DMS153 treated with DMSO at 0.1 percent for 48 hours (cell line): Measurements from ENCODE around the gene DPP7.
"Not testable (repeated sequence)": the region's sequence is repeated elsewhere in the genome, so short reads cannot be mapped to it uniquely, and the experiment has no call there.

Experiments used
- DNase-seq: peaks from one replicate; lab custom pipeline; 2025; ENCODE audit not compliant: unreplicated experiment; lab: John Stamatoyannopoulos, UW

Gene DPP7

GRCh38 chr9:137075275-137075775 lies 39.2 kb downstream of the DPP7 start:
- DNase-seq = no peak

GRCh38 chr9:137074657-137075274 lies 39.8 kb downstream of the DPP7 start:
- no peak for DNase-seq

DNA sequence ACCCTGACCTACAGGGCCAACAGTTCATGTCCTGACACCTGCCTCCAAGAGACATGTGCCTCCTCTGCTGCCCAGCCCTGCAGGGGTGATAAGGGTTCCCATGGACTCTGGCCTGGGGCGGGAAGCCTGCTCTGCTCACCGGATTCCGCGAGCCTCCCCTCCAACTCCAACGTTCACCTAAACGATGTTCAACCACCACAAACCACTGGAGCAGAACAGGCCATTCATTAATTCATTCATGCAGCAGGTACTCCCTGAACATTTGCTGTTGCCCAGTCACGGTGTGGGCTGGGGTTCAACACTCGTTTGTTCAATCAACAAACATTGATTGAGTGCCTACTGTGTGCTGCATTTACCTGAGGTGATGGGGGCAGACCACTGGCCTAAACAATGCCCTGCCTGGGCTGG lies 40.5 kb downstream of the DPP7 start:
- DNase-seq = no peak

- DNase-seq = no peak
Measured at GRCh38 chr9:137071282-137071681, 43.3 kb downstream of the DPP7 start.

- peak; percentile 75 for DNase-seq
Measured at GRCh38 chr9:137070906-137071275, 43.6 kb downstream of the DPP7 start.

- peak; percentile 75 for DNase-seq
Measured at GRCh38 chr9:137070201-137070905, 44.2 kb downstream of the DPP7 start, which contains the start of gene SAPCD2. Gene SAPCD2, minus strand, starts transcription at chr9:137070557. Its CDS starts 97 bp downstream, at chr9:137070460.

GRCh38 chr9:137069508-137070091 lies 44.9 kb downstream of the DPP7 start:
- DNase-seq = no peak

- no peak for DNase-seq
Measured at GRCh38 chr9:137068539-137069507, 45.7 kb downstream of the DPP7 start.

GRCh38 chr9:137067860-137068538 lies 46.5 kb downstream of the DPP7 start:
- peak; percentile 73 for DNase-seq

DNA sequence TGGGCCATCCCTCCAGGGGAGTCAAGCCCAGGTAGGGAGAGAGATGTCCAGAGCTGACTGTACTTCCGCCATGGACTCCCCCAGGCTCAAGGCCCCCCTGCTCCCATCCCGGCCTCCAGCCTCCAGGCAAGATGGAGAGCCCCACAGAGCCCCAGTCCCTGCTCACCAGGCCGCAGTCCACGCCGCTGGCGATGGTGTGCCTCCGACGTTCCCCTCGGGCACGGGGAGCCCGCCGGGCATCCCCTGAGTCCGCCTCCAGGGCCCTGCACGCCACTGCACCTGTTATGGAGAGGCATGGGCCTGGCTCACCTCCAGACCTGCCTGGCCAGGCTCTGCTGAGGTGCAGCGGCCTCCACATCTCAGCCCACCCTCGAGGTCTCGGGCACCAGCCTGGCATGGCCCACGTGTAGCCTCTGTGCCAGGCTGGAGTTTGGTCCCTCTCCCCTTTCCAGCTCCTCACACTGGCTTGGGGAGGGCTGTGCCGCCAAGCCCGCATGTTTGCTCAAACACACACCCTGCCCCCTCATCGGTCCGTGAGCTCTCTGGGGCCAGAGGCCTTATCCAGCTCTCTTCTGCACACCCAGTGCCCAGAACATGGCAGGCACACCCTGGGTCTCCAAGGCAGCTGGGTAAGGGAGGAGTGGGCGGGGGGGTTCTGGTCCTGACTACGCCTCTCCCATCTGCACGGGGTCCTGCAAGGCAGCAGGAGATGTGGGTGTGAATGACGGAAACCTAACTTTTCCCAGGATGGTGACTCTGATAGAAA lies 48.3 kb downstream of the DPP7 start:
- DNase-seq = no peak

DNA sequence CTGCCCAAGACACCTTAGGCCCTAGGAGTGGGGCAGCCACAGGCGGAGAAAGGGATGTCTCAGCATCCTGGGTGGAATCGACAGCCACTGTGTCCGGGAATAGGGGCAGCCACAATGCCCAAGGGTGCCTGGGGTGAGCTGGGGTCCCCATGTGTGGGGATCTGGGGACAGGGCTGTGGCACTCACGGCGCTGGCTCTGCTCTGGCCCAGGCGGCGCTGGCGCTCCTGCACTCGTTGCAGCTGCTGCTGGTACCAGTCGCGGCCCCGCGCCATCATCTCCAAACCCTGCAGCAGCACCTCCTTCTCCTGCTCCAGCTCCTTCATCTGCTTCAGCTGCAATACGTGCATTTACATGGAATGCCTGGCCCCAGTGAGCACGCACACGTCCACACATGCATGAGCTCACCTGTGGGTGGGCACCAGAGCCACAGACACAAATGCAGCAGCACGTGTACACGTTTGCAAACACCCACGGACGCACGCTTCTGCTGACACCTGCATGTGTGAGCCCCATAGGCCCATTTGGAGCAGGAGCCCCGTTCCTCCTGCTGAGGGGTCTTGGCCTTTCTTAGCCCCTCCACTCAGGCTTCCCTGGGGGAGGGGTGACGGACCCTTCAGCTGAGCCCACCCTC lies 49.1 kb downstream of the DPP7 start:
- no peak for DNase-seq

- no peak for DNase-seq
Measured at GRCh38 chr9:137064880-137065164, 49.7 kb downstream of the DPP7 start.

DNA sequence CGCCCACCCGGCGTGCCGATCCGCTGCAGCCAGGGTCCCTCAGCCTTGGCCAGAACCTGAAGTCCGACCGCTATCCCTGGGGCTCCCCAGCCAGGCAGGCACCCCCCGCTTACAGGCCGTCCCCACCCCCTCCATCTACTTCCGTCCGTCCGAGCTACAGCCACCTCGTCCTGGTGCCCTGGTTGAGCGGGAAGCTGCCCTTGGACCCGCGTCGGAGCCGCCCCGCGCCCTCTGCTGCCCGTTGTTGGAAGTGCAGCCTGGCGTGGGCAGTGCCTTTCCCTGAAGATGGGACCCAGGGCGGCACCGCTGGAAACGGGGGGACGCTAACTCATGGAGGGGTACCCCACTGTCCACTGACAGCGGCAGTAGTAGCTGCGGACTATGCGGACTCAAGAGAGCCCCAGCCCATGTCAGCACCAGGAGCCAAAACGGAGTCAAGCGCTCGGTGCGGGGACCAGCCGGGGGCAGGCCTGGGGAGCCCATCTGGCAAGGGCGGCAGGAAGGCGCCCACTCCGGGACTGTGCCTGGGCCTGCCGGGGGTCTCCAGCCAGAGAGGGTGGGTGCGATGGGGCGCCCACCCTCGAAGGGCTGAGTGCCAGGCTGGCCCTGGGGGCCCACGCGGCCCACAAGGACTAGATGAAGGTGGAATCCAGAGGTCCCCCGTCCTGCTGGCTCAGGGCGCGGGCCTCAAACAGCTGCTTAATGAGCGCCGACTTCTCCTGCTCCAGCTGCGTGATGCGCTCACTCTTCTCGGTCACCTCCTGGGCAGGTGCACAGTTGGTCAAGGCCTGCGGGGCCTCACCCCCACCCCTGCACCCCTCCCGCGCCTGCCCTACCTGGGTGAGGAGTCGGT lies 50.3 kb downstream of the DPP7 start:
- no peak for DNase-seq

GRCh38 chr9:137063311-137064026 lies 51.1 kb downstream of the DPP7 start:
- DNase-seq = no peak

- not testable (repeated sequence) for DNase-seq
Measured at GRCh38 chr9:137062798-137063197, 51.7 kb downstream of the DPP7 start.

DNA sequence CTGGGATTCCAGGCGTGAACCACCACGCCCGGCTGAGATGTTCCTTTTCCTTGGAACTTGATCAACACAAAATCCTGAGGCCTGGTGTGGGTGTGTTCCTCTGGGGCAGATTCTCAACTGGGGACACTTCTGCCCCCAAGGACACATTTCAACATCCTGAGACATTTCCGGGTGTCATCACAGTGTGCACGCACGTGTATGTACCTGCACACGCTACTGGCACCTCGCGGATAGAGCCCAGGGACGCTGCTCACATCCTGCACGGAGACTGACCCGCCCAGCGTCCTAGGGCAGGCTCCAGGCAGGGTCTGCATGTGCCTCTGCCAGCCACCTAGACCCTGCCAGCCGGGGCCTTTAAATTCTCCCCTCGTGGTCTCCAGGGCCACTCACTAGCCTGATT lies 52.1 kb downstream of the DPP7 start:
- no peak for DNase-seq
